Measurements from ENCODE around the gene PCDHGB7. TPM values are rescaled to one million over a fixed set of nuclear protein-coding genes. Genes with fewer than 3 reads are reported as not detected.

PCDHGB7 gene
- total and polyA plus RNA-seq, 7 experiments from 2014 or later: 0.11 to 0.16 (median 0.13) TPM; not detected in 4

GRCh38 chr5:141434006-141434405 lies 16.5 kb downstream of the PCDHGB7 start:
- peaks cover 4 to 58% (median 39%) of the 10 kb centered on the region in 11 donors for H3K9me3 Mint-ChIP-seq
- CTCF ChIA-PET: no interaction called here
- Histone ChIP-seq H3K4me1 (ENCODE audit: control insufficient read depth in 2 of 2, insufficient read depth in 2 of 2, low read length in 2 of 2) (no peaks in the 10 kb centered on the region), H3K36me3 (ENCODE audit: control insufficient read depth in 2 of 3, insufficient read depth in 3 of 3, low read length in 3 of 3) (no peaks in the 10 kb centered on the region), H3K27me3 (ENCODE audit: control insufficient read depth in 2 of 2, insufficient read depth in 2 of 2, low read length in 2 of 2) (peaks cover 7 to 19% of the 10 kb centered on the region in 2 donors), H3K27ac (ENCODE audit: low read depth, low read length) (no peak overlapping the region), H3K9me3 (ENCODE audit: control insufficient read depth in 2 of 3, low read length in 3 of 3) (peaks cover 0 to 27% (median 5%) of the 10 kb centered on the region in 3 experiments), H3K4me3 (ENCODE audit: low read length) (no peak overlapping the region)
- H3K27me3 Mint-ChIP-seq: peaks cover 28 to 66% (median 63%) of the 10 kb centered on the region in 5 donors
- no peak for ATAC-seq
- H3K27ac Mint-ChIP-seq: no peak overlapping the region
- POLR2A ChIA-PET: interaction anchor here (0.7 kb wide), 1 partner anchor 357 kb away, joined by 3 read pairs; no protein-coding TSS in a partner anchor
- H3K4me1 Mint-ChIP-seq: peaks cover 7 to 12% (median 9%) of the 10 kb centered on the region in 7 donors
- intact Hi-C loops (cut with micrococcal nuclease): no loop called here
- no peak overlapping the region for H3K4me3 Mint-ChIP-seq
- no peak for DNase-seq
- peaks cover 3 to 29% (median 13%) of the 10 kb centered on the region in 5 donors for H3K36me3 Mint-ChIP-seq

GRCh38 chr5:141437221-141437620 lies 19.7 kb downstream of the PCDHGB7 start:
- no peak overlapping the region for H3K27ac ChIP-seq (ENCODE audit: low read depth, low read length)
- H3K4me3 ChIP-seq (ENCODE audit: low read length): no peak overlapping the region
- intact Hi-C loops (cut with micrococcal nuclease): no loop called here
- POLR2A ChIA-PET: no interaction called here
- DNase-seq (no peak), ATAC-seq (no peak)
- no peak overlapping the region for H3K27ac Mint-ChIP-seq
- H3K27me3 ChIP-seq (ENCODE audit: control insufficient read depth in 2 of 2, insufficient read depth in 2 of 2, low read length in 2 of 2): peaks cover 0 to 11% of the 10 kb centered on the region in 2 donors
- H3K36me3 Mint-ChIP-seq: peaks cover 0 to 10% (median 3%) of the 10 kb centered on the region in 5 donors
- peaks cover 0 to 48% (median 25%) of the 10 kb centered on the region in 11 donors for H3K9me3 Mint-ChIP-seq
- no peak overlapping the region for H3K4me3 Mint-ChIP-seq
- peaks cover 0 to 2% (median 0%) of the 10 kb centered on the region in 7 donors for H3K4me1 Mint-ChIP-seq
- peaks cover 8 to 62% (median 48%) of the 10 kb centered on the region in 5 donors for H3K27me3 Mint-ChIP-seq
- H3K4me1 ChIP-seq (ENCODE audit: control insufficient read depth in 2 of 2, insufficient read depth in 2 of 2, low read length in 2 of 2): no peaks in the 10 kb centered on the region
- H3K9me3 ChIP-seq (ENCODE audit: control insufficient read depth in 2 of 3, low read length in 3 of 3): peaks cover 0 to 12% (median 0%) of the 10 kb centered on the region in 3 experiments
- no peaks in the 10 kb centered on the region for H3K36me3 ChIP-seq (ENCODE audit: control insufficient read depth in 2 of 3, insufficient read depth in 3 of 3, low read length in 3 of 3)
- CTCF ChIA-PET: no interaction called here

GRCh38 chr5:141439411-141440141 lies 22.1 kb downstream of the PCDHGB7 start:
- Mint-ChIP-seq H3K27me3 (peaks cover 2 to 50% (median 38%) of the 10 kb centered on the region in 5 donors), H3K4me3 (no peak overlapping the region), H3K36me3 (no peaks in the 10 kb centered on the region), H3K4me1 (no peaks in the 10 kb centered on the region), H3K9me3 (peaks cover 0 to 36% (median 9%) of the 10 kb centered on the region in 11 donors), H3K27ac (no peak overlapping the region)
- ChIA-PET CTCF (no interaction called here), POLR2A (no interaction called here)
- Histone ChIP-seq H3K27me3 (ENCODE audit: control insufficient read depth in 2 of 2, insufficient read depth in 2 of 2, low read length in 2 of 2) (peaks cover 0 to 11% of the 10 kb centered on the region in 2 donors), H3K36me3 (ENCODE audit: control insufficient read depth in 2 of 3, insufficient read depth in 3 of 3, low read length in 3 of 3) (no peaks in the 10 kb centered on the region), H3K27ac (ENCODE audit: low read depth, low read length) (no peak overlapping the region), H3K9me3 (ENCODE audit: control insufficient read depth in 2 of 3, low read length in 3 of 3) (peaks cover 0 to 4% (median 0%) of the 10 kb centered on the region in 3 experiments), H3K4me3 (ENCODE audit: low read length) (no peak overlapping the region), H3K4me1 (ENCODE audit: control insufficient read depth in 2 of 2, insufficient read depth in 2 of 2, low read length in 2 of 2) (no peaks in the 10 kb centered on the region)
- no peak for ATAC-seq
- intact Hi-C loops (cut with micrococcal nuclease): no loop called here
- DNase-seq: no peak

GRCh38 chr5:141440341-141440740 lies 22.9 kb downstream of the PCDHGB7 start:
- Mint-ChIP-seq H3K27ac (no peak overlapping the region), H3K4me3 (no peak overlapping the region), H3K9me3 (peaks cover 0 to 29% (median 9%) of the 10 kb centered on the region in 11 donors), H3K27me3 (peaks cover under 1 to 48% (median 34%) of the 10 kb centered on the region in 5 donors), H3K36me3 (no peaks in the 10 kb centered on the region), H3K4me1 (no peaks in the 10 kb centered on the region)
- Histone ChIP-seq H3K27ac (ENCODE audit: low read depth, low read length) (no peak overlapping the region), H3K36me3 (ENCODE audit: control insufficient read depth in 2 of 3, insufficient read depth in 3 of 3, low read length in 3 of 3) (no peaks in the 10 kb centered on the region), H3K9me3 (ENCODE audit: control insufficient read depth in 2 of 3, low read length in 3 of 3) (peaks cover 0 to 4% (median 0%) of the 10 kb centered on the region in 3 experiments), H3K27me3 (ENCODE audit: control insufficient read depth in 2 of 2, insufficient read depth in 2 of 2, low read length in 2 of 2) (peaks cover 0 to 7% of the 10 kb centered on the region in 2 donors), H3K4me3 (ENCODE audit: low read length) (no peak overlapping the region), H3K4me1 (ENCODE audit: control insufficient read depth in 2 of 2, insufficient read depth in 2 of 2, low read length in 2 of 2) (no peaks in the 10 kb centered on the region)
- intact Hi-C loops (cut with micrococcal nuclease): no loop called here
- ChIA-PET CTCF (no interaction called here), POLR2A (no interaction called here)
- ATAC-seq (no peak), DNase-seq (no peak)

- no peak for DNase-seq
- H3K27me3 ChIP-seq (ENCODE audit: control insufficient read depth in 2 of 2, insufficient read depth in 2 of 2, low read length in 2 of 2): peaks cover 0 to 6% of the 10 kb centered on the region in 2 donors
- Mint-ChIP-seq H3K4me3 (no peak overlapping the region), H3K27me3 (peaks cover 0 to 43% (median 33%) of the 10 kb centered on the region in 5 donors), H3K27ac (no peak overlapping the region), H3K36me3 (no peaks in the 10 kb centered on the region), H3K4me1 (no peaks in the 10 kb centered on the region), H3K9me3 (peaks cover 0 to 24% (median 7%) of the 10 kb centered on the region in 11 donors)
- H3K36me3 ChIP-seq (ENCODE audit: control insufficient read depth in 2 of 3, insufficient read depth in 3 of 3, low read length in 3 of 3): no peaks in the 10 kb centered on the region
- H3K4me1 ChIP-seq (ENCODE audit: control insufficient read depth in 2 of 2, insufficient read depth in 2 of 2, low read length in 2 of 2): no peaks in the 10 kb centered on the region
- ChIA-PET POLR2A (no interaction called here), CTCF (no interaction called here)
- no peak overlapping the region for H3K27ac ChIP-seq (ENCODE audit: low read depth, low read length)
- H3K4me3 ChIP-seq (ENCODE audit: low read length): no peak overlapping the region
- no peak for ATAC-seq
- H3K9me3 ChIP-seq (ENCODE audit: control insufficient read depth in 2 of 3, low read length in 3 of 3): peaks cover 0 to 4% (median 0%) of the 10 kb centered on the region in 3 experiments
- intact Hi-C loops (cut with micrococcal nuclease): no loop called here
Measured at GRCh38 chr5:141441571-141442170, 24.2 kb downstream of the PCDHGB7 start.

- H3K4me3 Mint-ChIP-seq: no peak overlapping the region
- DNase-seq (no peak), ATAC-seq (no peak)
- ChIA-PET POLR2A (no interaction called here), CTCF (no interaction called here)
- Histone ChIP-seq H3K27ac (ENCODE audit: low read depth, low read length) (no peak overlapping the region), H3K4me1 (ENCODE audit: control insufficient read depth in 2 of 2, insufficient read depth in 2 of 2, low read length in 2 of 2) (no peaks in the 10 kb centered on the region), H3K9me3 (ENCODE audit: control insufficient read depth in 2 of 3, low read length in 3 of 3) (no peaks in the 10 kb centered on the region), H3K36me3 (ENCODE audit: control insufficient read depth in 2 of 3, insufficient read depth in 3 of 3, low read length in 3 of 3) (no peaks in the 10 kb centered on the region), H3K27me3 (ENCODE audit: control insufficient read depth in 2 of 2, insufficient read depth in 2 of 2, low read length in 2 of 2) (no peaks in the 10 kb centered on the region), H3K4me3 (ENCODE audit: low read length) (no peak overlapping the region)
- H3K4me1 Mint-ChIP-seq: no peaks in the 10 kb centered on the region
- H3K9me3 Mint-ChIP-seq: peaks cover 0 to 18% (median 5%) of the 10 kb centered on the region in 11 donors
- H3K27ac Mint-ChIP-seq: no peak overlapping the region
- intact Hi-C loops (cut with micrococcal nuclease): no loop called here
- peaks cover 0 to 52% (median 30%) of the 10 kb centered on the region in 5 donors for H3K27me3 Mint-ChIP-seq
- H3K36me3 Mint-ChIP-seq: peaks cover 0 to 4% (median 0%) of the 10 kb centered on the region in 5 donors
Measured at GRCh38 chr5:141465351-141465750, 47.9 kb downstream of the PCDHGB7 start.

Data from naive thymus-derived CD4-positive, alpha-beta T cell (primary cell).